ENCODE measurements around the gene MERTK.
"Not testable (repeated sequence)": the region's sequence is repeated elsewhere in the genome, so short reads cannot be mapped to it uniquely, and the experiment has no call there.

MERTK gene

GRCh38 chr2:111904726-111905474, 6.5 kb downstream of the MERTK start:
- no peak for TF ChIP-seq CTCF (IDR thresholded peaks at IDR 0.05; ENCODE audit: low read depth, low read length, missing control alignments)
- H3K4me3 ChIP-seq (ENCODE audit: low read depth, low read length), result no peak overlapping the region
- no peak for DNase-seq (ENCODE audit: low read depth)

- not testable (repeated sequence) for H3K4me3 ChIP-seq (ENCODE audit: low read depth, low read length); DNase-seq (ENCODE audit: low read depth)
Measured at GRCh38 chr2:111905475-111905869, 7.1 kb downstream of the MERTK start.

GRCh38 chr2:111905990-111906735, 7.8 kb downstream of the MERTK start:
- no peak overlapping the region for H3K4me3 ChIP-seq (ENCODE audit: low read depth, low read length)
- no peak for TF ChIP-seq CTCF (IDR thresholded peaks at IDR 0.05; ENCODE audit: low read depth, low read length, missing control alignments)
- no peak for DNase-seq (ENCODE audit: low read depth)

- TF ChIP-seq CTCF (IDR thresholded peaks at IDR 0.05; ENCODE audit: low read depth, low read length, missing control alignments), result no peak
- no peak for DNase-seq (ENCODE audit: low read depth)
- no peak overlapping the region for H3K4me3 ChIP-seq (ENCODE audit: low read depth, low read length)
Measured at GRCh38 chr2:111908578-111908977, 10.2 kb downstream of the MERTK start.

- no peak for DNase-seq (ENCODE audit: low read depth)
- H3K4me3 ChIP-seq (ENCODE audit: low read depth, low read length), result no peak overlapping the region
- TF ChIP-seq CTCF (IDR thresholded peaks at IDR 0.05; ENCODE audit: low read depth, low read length, missing control alignments), result no peak
Measured at GRCh38 chr2:111909079-111909478, 10.7 kb downstream of the MERTK start.

GRCh38 chr2:111909997-111910396, 11.6 kb downstream of the MERTK start:
- not testable (repeated sequence) for DNase-seq (ENCODE audit: low read depth); H3K4me3 ChIP-seq (ENCODE audit: low read depth, low read length)

GRCh38 chr2:111910609-111911277, 12.3 kb downstream of the MERTK start:
- no peak for DNase-seq (ENCODE audit: low read depth)
- TF ChIP-seq CTCF (IDR thresholded peaks at IDR 0.05; ENCODE audit: low read depth, low read length, missing control alignments), result no peak
- H3K4me3 ChIP-seq (ENCODE audit: low read depth, low read length), result no peak overlapping the region

GRCh38 chr2:111911295-111911977, 13.0 kb downstream of the MERTK start:
- not testable (repeated sequence) for DNase-seq (ENCODE audit: low read depth); H3K4me3 ChIP-seq (ENCODE audit: low read depth, low read length)

Measured in GM12864 (cell line).